KMS-11 (cell line): Measurements from ENCODE around the gene IPPK.
A peak's percentile ranks its signal among the peaks of the same experiment; 100 is the strongest.

Experiments used
- H2AFZ ChIP-seq: fragments of 200-600 bp; sonication (generic); 2 replicates; pipeline ENCODE4 v1.6.1; 2016; ENCODE audit warnings: antibody characterized with exemption, mixed run types, low read depth
- H3K27ac ChIP-seq: fragments of 200-600 bp; sonication (generic); 2 replicates; pipeline ENCODE4 v1.6.1; 2016; ENCODE audit warnings: mild to moderate bottlenecking, mixed run types
- H3K27me3 ChIP-seq: fragments of 200-600 bp; sonication (generic); 2 replicates; pipeline ENCODE4 v1.6.1; 2017; ENCODE audit warnings: mild to moderate bottlenecking, low read depth, mixed run types, moderate library complexity; ENCODE audit not compliant: insufficient read depth
- H3K36me3 ChIP-seq: fragments of 200-600 bp; sonication (generic); 2 replicates; pipeline ENCODE4 v1.6.1; 2017; ENCODE audit warnings: mild to moderate bottlenecking, mixed run types; ENCODE audit not compliant: insufficient read depth
- H3K4me1 ChIP-seq: fragments of 200-600 bp; sonication (generic); 2 replicates; pipeline ENCODE4 v1.6.1; 2016; ENCODE audit warnings: mild to moderate bottlenecking, low read depth, mixed run types; ENCODE audit not compliant: poor library complexity, severe bottlenecking
- H3K4me2 ChIP-seq: fragments of 200-600 bp; sonication (generic); 2 replicates; pipeline ENCODE4 v1.7.0; 2016; ENCODE audit warnings: mild to moderate bottlenecking, mixed run types
- H3K4me3 ChIP-seq: fragments of 200-600 bp; sonication (generic); IDR thresholded peaks from 2 replicates; pipeline ENCODE4 v1.6.1; 2017; ENCODE audit warnings: low read depth, low read length, mixed read lengths; ENCODE audit not compliant: insufficient read depth
- H3K79me2 ChIP-seq: fragments of 200-600 bp; sonication (generic); 2 replicates; pipeline ENCODE4 v1.6.1; 2016; ENCODE audit warnings: low read depth, mixed run types; ENCODE audit not compliant: insufficient read depth
- H3K9ac ChIP-seq: fragments of 200-600 bp; sonication (generic); 2 replicates; pipeline ENCODE4 v1.6.1; 2016; ENCODE audit warnings: mild to moderate bottlenecking, mixed run types
- H4K20me1 ChIP-seq: fragments of 200-600 bp; sonication (generic); 2 replicates; pipeline ENCODE4 v1.6.1; 2016; ENCODE audit warnings: mild to moderate bottlenecking, mixed run types; ENCODE audit not compliant: insufficient read depth
- CTCF ChIP-seq: fragments of 200-600 bp; sonication (generic); conservative IDR thresholded peaks from 2 replicates; pipeline ENCODE4 v1.6.1; 2017; ENCODE audit warnings: low read depth, mild to moderate bottlenecking, antibody characterized with exemption, low read length, moderate library complexity, mixed read lengths

IPPK gene

GRCh38 chr9:92716557-92716956 is 46.6 kb upstream of the IPPK start:
- H3K9ac ChIP-seq, result no peak overlapping the region
- H2AFZ ChIP-seq, result no peak overlapping the region
- no peaks in the 10 kb centered on the region for H3K27me3 ChIP-seq
- 0 out of 2 replicates have a peak, but pooled peaks cover 10% of the 10 kb centered on the region for H3K36me3 ChIP-seq
- H4K20me1 ChIP-seq, result no peaks in the 10 kb centered on the region
- H3K4me2 ChIP-seq, result no peak overlapping the region
- H3K4me1 ChIP-seq, result peaks cover 27% of the 10 kb centered on the region
- H3K4me3 ChIP-seq, result no peak overlapping the region
- H3K79me2 ChIP-seq, result no peaks in the 10 kb centered on the region
- H3K27ac ChIP-seq, result no peak overlapping the region
- peak; percentile 97 for TF ChIP-seq CTCF

GRCh38 chr9:92715488-92716231 is 45.7 kb upstream of the IPPK start:
- no peaks in the 10 kb centered on the region for H3K27me3 ChIP-seq
- H3K9ac ChIP-seq, result no peak overlapping the region
- 0 out of 2 replicates have a peak, but pooled peaks cover 8% of the 10 kb centered on the region for H3K36me3 ChIP-seq
- H4K20me1 ChIP-seq, result no peaks in the 10 kb centered on the region
- no peak overlapping the region for H3K4me3 ChIP-seq
- no peak overlapping the region for H2AFZ ChIP-seq
- no peak overlapping the region for H3K4me2 ChIP-seq
- no peak overlapping the region for H3K27ac ChIP-seq
- peaks cover 27% of the 10 kb centered on the region for H3K4me1 ChIP-seq
- TF ChIP-seq CTCF, result no peak
- H3K79me2 ChIP-seq, result no peaks in the 10 kb centered on the region

- H3K4me1 ChIP-seq, result peaks cover 27% of the 10 kb centered on the region
- H2AFZ ChIP-seq, result no peak overlapping the region
- no peak overlapping the region for H3K9ac ChIP-seq
- TF ChIP-seq CTCF, result no peak
- no peak overlapping the region for H3K4me2 ChIP-seq
- H3K79me2 ChIP-seq, result no peaks in the 10 kb centered on the region
- H3K36me3 ChIP-seq, result 0 out of 2 replicates have a peak, but pooled peaks cover 6% of the 10 kb centered on the region
- no peaks in the 10 kb centered on the region for H3K27me3 ChIP-seq
- no peak overlapping the region for H3K4me3 ChIP-seq
- no peaks in the 10 kb centered on the region for H4K20me1 ChIP-seq
- no peak overlapping the region for H3K27ac ChIP-seq
Measured at GRCh38 chr9:92714787-92715487, 45.0 kb upstream of the IPPK start.

- H3K27me3 ChIP-seq, result no peaks in the 10 kb centered on the region
- H3K79me2 ChIP-seq, result no peaks in the 10 kb centered on the region
- H3K9ac ChIP-seq, result no peak overlapping the region
- no peak overlapping the region for H2AFZ ChIP-seq
- no peak overlapping the region for H3K4me3 ChIP-seq
- no peak overlapping the region for H3K4me2 ChIP-seq
- H4K20me1 ChIP-seq, result no peaks in the 10 kb centered on the region
- H3K4me1 ChIP-seq, result peaks cover 27% of the 10 kb centered on the region
- 0 out of 2 replicates have a peak, but pooled peaks cover 2% of the 10 kb centered on the region for H3K36me3 ChIP-seq
- TF ChIP-seq CTCF, result no peak
- no peak overlapping the region for H3K27ac ChIP-seq
Measured at GRCh38 chr9:92714016-92714415, 44.1 kb upstream of the IPPK start.
